GM12873 (cell line): Measurements from ENCODE around the gene FSTL5.

ENCODE experiments used
- CTCF ChIP-seq: IDR thresholded peaks from 2 replicates; pipeline ENCODE4 v1.5.1; 2012; ENCODE audit warnings: low read depth, mild to moderate bottlenecking, moderate library complexity, low read length, control low read depth; ENCODE audit not compliant: insufficient read depth; ENCODE audit errors: missing control alignments

FSTL5 gene

GRCh38 chr4:161815841-161816240 is 348.0 kb downstream of the FSTL5 start:
- no peak for TF ChIP-seq CTCF

GRCh38 chr4:161813889-161814288 is 349.9 kb downstream of the FSTL5 start:
- TF ChIP-seq CTCF = no peak

GRCh38 chr4:161813389-161813788 is 350.4 kb downstream of the FSTL5 start:
- no peak for TF ChIP-seq CTCF

- no peak for TF ChIP-seq CTCF
Observed at GRCh38 chr4:161803171-161803570, 360.6 kb downstream of the FSTL5 start.

GRCh38 chr4:161799710-161800109 is 364.1 kb downstream of the FSTL5 start:
- no peak for TF ChIP-seq CTCF

GRCh38 chr4:161792991-161793390 is 370.8 kb downstream of the FSTL5 start:
- no peak for TF ChIP-seq CTCF

- no peak for TF ChIP-seq CTCF
Observed at GRCh38 chr4:161791796-161792556, 371.8 kb downstream of the FSTL5 start.
